ENCODE data around the gene TSKU. TPM values are rescaled to one million over a fixed set of nuclear protein-coding genes. Genes with fewer than 3 reads are reported as not detected.

The TSKU gene
- total RNA-seq, 2 experiments from 2014 or later: 1.5 to 1.8 TPM

GRCh38 chr11:76769645-76770586 lies 13.2 kb upstream of the TSKU start:
- H3K79me2 ChIP-seq (ENCODE audit: insufficient read depth, low read depth, low read length): no peaks in the 10 kb centered on the region
- H3K9me2 ChIP-seq (ENCODE audit: insufficient read depth, low read length): no peaks in the 10 kb centered on the region
- H3K4me3 ChIP-seq (ENCODE audit: low read depth, low read length, poor library complexity, severe bottlenecking): no peak overlapping the region
- H3K4me2 ChIP-seq (ENCODE audit: low read length): no peak overlapping the region
- no peak for DNase-seq (ENCODE audit: low spot score)
- no peaks in the 10 kb centered on the region for H3K9me3 ChIP-seq (ENCODE audit: low read length)
- no TSS peak for BruUV-seq (replicated peaks)
- H4K20me1 ChIP-seq (ENCODE audit: insufficient read depth, low read length): no peaks in the 10 kb centered on the region
- H2AFZ ChIP-seq (ENCODE audit: low read length): no peak overlapping the region
- no peaks in the 10 kb centered on the region for H3K36me3 ChIP-seq (ENCODE audit: insufficient read depth, low read length)
- no peak overlapping the region for H3K27ac ChIP-seq (ENCODE audit: low read depth, low read length, poor library complexity, severe bottlenecking)
- ChIA-PET CTCF (ENCODE audit: unreplicated experiment) (interaction anchor here (1.0 kb wide), 1 partner anchor 150 kb away, joined by 3 read pairs; no protein-coding TSS in a partner anchor), POLR2A (interaction anchor here (0.6 kb wide), 1 partner anchor 27 kb away, joined by 5 read pairs; no protein-coding TSS in a partner anchor)
- no peak for TF ChIP-seq EZH2phosphoT487 (IDR thresholded peaks at IDR 0.05; ENCODE audit: borderline replicate concordance, low read depth, low read length)
- intact Hi-C loops (cut with micrococcal nuclease; ENCODE audit: unreplicated experiment): no loop called here
- H3K4me1 ChIP-seq (ENCODE audit: insufficient read depth, low read length, poor library complexity, severe bottlenecking): peaks cover 3% of the 10 kb centered on the region

GRCh38 chr11:76770642-76771445 lies 12.3 kb upstream of the TSKU start:
- ChIA-PET CTCF (ENCODE audit: unreplicated experiment) (interaction anchor here (1.0 kb wide), 1 partner anchor 149 kb away, joined by 3 read pairs; no protein-coding TSS in a partner anchor), POLR2A (interaction anchor here (0.6 to 1.0 kb wide), 2 partner anchors 10 to 28 kb away, joined by 3 to 5 read pairs; no protein-coding TSS in a partner anchor)
- TF ChIP-seq, protein P1, sequence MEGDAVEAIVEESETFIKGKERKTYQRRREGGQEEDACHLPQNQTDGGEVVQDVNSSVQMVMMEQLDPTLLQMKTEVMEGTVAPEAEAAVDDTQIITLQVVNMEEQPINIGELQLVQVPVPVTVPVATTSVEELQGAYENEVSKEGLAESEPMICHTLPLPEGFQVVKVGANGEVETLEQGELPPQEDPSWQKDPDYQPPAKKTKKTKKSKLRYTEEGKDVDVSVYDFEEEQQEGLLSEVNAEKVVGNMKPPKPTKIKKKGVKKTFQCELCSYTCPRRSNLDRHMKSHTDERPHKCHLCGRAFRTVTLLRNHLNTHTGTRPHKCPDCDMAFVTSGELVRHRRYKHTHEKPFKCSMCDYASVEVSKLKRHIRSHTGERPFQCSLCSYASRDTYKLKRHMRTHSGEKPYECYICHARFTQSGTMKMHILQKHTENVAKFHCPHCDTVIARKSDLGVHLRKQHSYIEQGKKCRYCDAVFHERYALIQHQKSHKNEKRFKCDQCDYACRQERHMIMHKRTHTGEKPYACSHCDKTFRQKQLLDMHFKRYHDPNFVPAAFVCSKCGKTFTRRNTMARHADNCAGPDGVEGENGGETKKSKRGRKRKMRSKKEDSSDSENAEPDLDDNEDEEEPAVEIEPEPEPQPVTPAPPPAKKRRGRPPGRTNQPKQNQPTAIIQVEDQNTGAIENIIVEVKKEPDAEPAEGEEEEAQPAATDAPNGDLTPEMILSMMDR (conservative IDR thresholded peaks at IDR 0.05; ENCODE audit: low read length): no peak
- TF ChIP-seq EZH2phosphoT487 (IDR thresholded peaks at IDR 0.05; ENCODE audit: borderline replicate concordance, low read depth, low read length): no peak
- H4K20me1 ChIP-seq (ENCODE audit: insufficient read depth, low read length): no peaks in the 10 kb centered on the region
- H3K79me2 ChIP-seq (ENCODE audit: insufficient read depth, low read depth, low read length): no peaks in the 10 kb centered on the region
- peaks cover 5% of the 10 kb centered on the region; the same call in 1 of the 2 replicates for H3K9me3 ChIP-seq (ENCODE audit: low read length)
- no peak overlapping the region for H3K27ac ChIP-seq (ENCODE audit: low read depth, low read length, poor library complexity, severe bottlenecking)
- no TSS peak for BruUV-seq (replicated peaks)
- no peaks in the 10 kb centered on the region for H3K36me3 ChIP-seq (ENCODE audit: insufficient read depth, low read length)
- no peak overlapping the region for H3K4me2 ChIP-seq (ENCODE audit: low read length)
- peaks cover 3% of the 10 kb centered on the region for H3K4me1 ChIP-seq (ENCODE audit: insufficient read depth, low read length, poor library complexity, severe bottlenecking)
- no peaks in the 10 kb centered on the region for H3K9me2 ChIP-seq (ENCODE audit: insufficient read depth, low read length)
- H2AFZ ChIP-seq (ENCODE audit: low read length): no peak overlapping the region
- intact Hi-C loops (cut with micrococcal nuclease; ENCODE audit: unreplicated experiment): no loop called here
- no peak for DNase-seq (ENCODE audit: low spot score)
- H3K4me3 ChIP-seq (ENCODE audit: low read depth, low read length, poor library complexity, severe bottlenecking): no peak overlapping the region

- Histone ChIP-seq H3K4me1 (ENCODE audit: insufficient read depth, low read length, poor library complexity, severe bottlenecking) (peaks cover 3% of the 10 kb centered on the region), H3K36me3 (ENCODE audit: insufficient read depth, low read length) (no peaks in the 10 kb centered on the region), H4K20me1 (ENCODE audit: insufficient read depth, low read length) (no peaks in the 10 kb centered on the region), H3K27ac (ENCODE audit: low read depth, low read length, poor library complexity, severe bottlenecking) (no peak overlapping the region), H3K4me2 (ENCODE audit: low read length) (no peak overlapping the region), H3K79me2 (ENCODE audit: insufficient read depth, low read depth, low read length) (no peaks in the 10 kb centered on the region), H3K9me3 (ENCODE audit: low read length) (peaks cover 12% of the 10 kb centered on the region; the same call in 1 of the 2 replicates), H3K9me2 (ENCODE audit: insufficient read depth, low read length) (no peaks in the 10 kb centered on the region), H2AFZ (ENCODE audit: low read length) (no peak overlapping the region), H3K4me3 (ENCODE audit: low read depth, low read length, poor library complexity, severe bottlenecking) (no peak overlapping the region)
- no TSS peak for BruUV-seq (replicated peaks)
- CTCF ChIA-PET (ENCODE audit: unreplicated experiment): no interaction called here
- intact Hi-C loops (cut with micrococcal nuclease; ENCODE audit: unreplicated experiment): no loop called here
- POLR2A ChIA-PET: interaction anchor here (1.0 kb wide), 1 partner anchor 9 kb away, joined by 3 read pairs; no protein-coding TSS in a partner anchor
- no peak for DNase-seq (ENCODE audit: low spot score)
- TF ChIP-seq, protein P1 (conservative IDR thresholded peaks at IDR 0.05; ENCODE audit: low read length): no peak
- no peak for TF ChIP-seq EZH2phosphoT487 (IDR thresholded peaks at IDR 0.05; ENCODE audit: borderline replicate concordance, low read depth, low read length)
These were observed 11.6 kb upstream of the TSKU start for GRCh38 chr11:76771446-76772099.

All from OCI-LY7 (cell line).